Neural cell (in vitro differentiated cells): ENCODE measurements around the gene SLC23A3. TPM values are rescaled to one million over a fixed set of nuclear protein-coding genes. Genes with fewer than 3 reads are reported as not detected.

Source experiments
- H2AFZ ChIP-seq: fragments of 200-600, 300-800 bp; sonication (generic), shearing (Covaris generic); 2 replicates; pipeline ENCODE4 v1.6.0; 2014; ENCODE audit warnings: low read depth, mild to moderate bottlenecking, antibody characterized with exemption, low read length, moderate library complexity
- H3F3A ChIP-seq: fragments of 200-600 bp; shearing (Covaris generic); 2 replicates; pipeline ENCODE4 v1.6.1; 2016; ENCODE audit warnings: mild to moderate bottlenecking, moderate library complexity, mixed read lengths, antibody characterized with exemption, low read length; ENCODE audit not compliant: insufficient read depth, poor library complexity, severe bottlenecking
- H3K27ac ChIP-seq: fragments of 200-600, 300-800 bp; sonication (generic), shearing (Covaris generic); 2 replicates; pipeline ENCODE4 v1.5.1; 2014; ENCODE audit warnings: mild to moderate bottlenecking, low read length, moderate library complexity
- H3K27me3 ChIP-seq: fragments of 300-800, 200-600 bp; sonication (generic), shearing (Covaris generic); 2 replicates; pipeline ENCODE4 v1.6.0; 2014; ENCODE audit warnings: mild to moderate bottlenecking, low read depth, low read length, moderate library complexity; ENCODE audit not compliant: insufficient read depth
- H3K36me3 ChIP-seq: fragments of 300-800, 200-600 bp; sonication (generic), shearing (Covaris generic); 2 replicates; pipeline ENCODE4 v1.5.1; 2014; ENCODE audit warnings: mild to moderate bottlenecking, antibody characterized with exemption, low read length, moderate library complexity; ENCODE audit not compliant: insufficient read depth
- H3K4me2 ChIP-seq: fragments of 300-800, 200-600 bp; sonication (generic), shearing (Covaris generic); 2 replicates; pipeline ENCODE4 v1.6.0; 2014; ENCODE audit warnings: mild to moderate bottlenecking, low read length
- H3K4me3 ChIP-seq: fragments of 300-800, 200-600 bp; sonication (generic), shearing (Covaris generic); 2 replicates; pipeline ENCODE4 v1.5.1; 2014; ENCODE audit warnings: mild to moderate bottlenecking, low read length, moderate library complexity
- H3K79me2 ChIP-seq: fragments of 200-600 bp; shearing (Covaris generic); replicated peaks from 2 replicates; pipeline ENCODE4 v1.6.0; 2014; ENCODE audit warnings: mild to moderate bottlenecking, low read length, moderate library complexity; ENCODE audit not compliant: insufficient read depth
- H3K9ac ChIP-seq: fragments of 300-800, 200-600 bp; sonication (generic), shearing (Covaris generic); 2 replicates; pipeline ENCODE4 v1.6.1; 2016; ENCODE audit warnings: mild to moderate bottlenecking, low read length, mixed read lengths
- H3K9me2 ChIP-seq: fragments of 200-600 bp; shearing (Covaris generic); 2 replicates; pipeline ENCODE4 v1.6.1; 2016; ENCODE audit warnings: mild to moderate bottlenecking, low read length, mixed read lengths; ENCODE audit not compliant: insufficient read depth
- H3K9me3 ChIP-seq: fragments of 200-600, 300-800 bp; sonication (generic), shearing (Covaris generic); 2 replicates; pipeline ENCODE4 v1.6.1; 2016; ENCODE audit warnings: mild to moderate bottlenecking, mixed run types, low read length, moderate library complexity, mixed read lengths
- H4K20me1 ChIP-seq: fragments of 200-600 bp; shearing (Covaris generic); 2 replicates; pipeline ENCODE4 v1.6.1; 2016; ENCODE audit warnings: mild to moderate bottlenecking, mixed run types; ENCODE audit not compliant: insufficient read depth
- CTCF ChIP-seq: fragments of 450-650 bp; IDR thresholded peaks from 2 replicates; pipeline ENCODE4 v1.5.1; 2014; ENCODE audit warnings: antibody characterized with exemption, mild to moderate bottlenecking, moderate library complexity; ENCODE audit not compliant: poor library complexity, severe bottlenecking
- EP300 ChIP-seq: fragments of 450-650 bp; conservative IDR thresholded peaks from 2 replicates; pipeline ENCODE4 v1.6.1; 2014; ENCODE audit warnings: antibody characterized with exemption, mild to moderate bottlenecking, moderate library complexity; ENCODE audit not compliant: poor library complexity, severe bottlenecking
- EZH2 ChIP-seq: fragments of 200-600, 300-800 bp; shearing (Covaris generic), sonication (generic); IDR thresholded peaks from 2 replicates; pipeline ENCODE4 v1.6.1; 2014; ENCODE audit warnings: antibody characterized with exemption, low read length, borderline replicate concordance, mild to moderate bottlenecking; ENCODE audit not compliant: insufficient read depth, poor library complexity, severe bottlenecking
- MXI1 ChIP-seq: fragments of 450-650 bp; conservative IDR thresholded peaks from 2 replicates; pipeline ENCODE4 v1.6.1; 2014; ENCODE audit warnings: antibody characterized with exemption, mild to moderate bottlenecking; ENCODE audit not compliant: poor library complexity, severe bottlenecking
- POLR2AphosphoS5 ChIP-seq: IDR thresholded peaks from 2 replicates; pipeline ENCODE4 v1.6.1; 2012
- RAD21 ChIP-seq: fragments of 450-650 bp; conservative IDR thresholded peaks from 2 replicates; pipeline ENCODE4 v1.6.1; 2014; ENCODE audit warnings: antibody characterized with exemption, mild to moderate bottlenecking, moderate library complexity
- SMC3 ChIP-seq: fragments of 450-650 bp; conservative IDR thresholded peaks from 2 replicates; pipeline ENCODE4 v1.6.1; 2014; ENCODE audit warnings: antibody characterized with exemption, mild to moderate bottlenecking, moderate library complexity; ENCODE audit not compliant: poor library complexity
- TAF1 ChIP-seq: IDR thresholded peaks from 2 replicates; pipeline ENCODE4 v1.6.1; 2012; ENCODE audit warnings: low read depth
- polyA plus RNA-seq: library from polyadenylated mRNA; depleted of rRNA; stranded (reverse); fragments of >200 nt; gene quantifications from 2 replicates; pipeline ENCODE4 v1.2.3, GENCODE V29; 2014
- TF ChIP-seq, protein P1 (sequence below): IDR thresholded peaks from 2 replicates; pipeline ENCODE4 v1.6.1; 2012; ENCODE audit warnings: borderline replicate concordance

The SLC23A3 gene
- polyA plus RNA-seq, 1 donor from 2014 or later = 0.28 TPM

DNA sequence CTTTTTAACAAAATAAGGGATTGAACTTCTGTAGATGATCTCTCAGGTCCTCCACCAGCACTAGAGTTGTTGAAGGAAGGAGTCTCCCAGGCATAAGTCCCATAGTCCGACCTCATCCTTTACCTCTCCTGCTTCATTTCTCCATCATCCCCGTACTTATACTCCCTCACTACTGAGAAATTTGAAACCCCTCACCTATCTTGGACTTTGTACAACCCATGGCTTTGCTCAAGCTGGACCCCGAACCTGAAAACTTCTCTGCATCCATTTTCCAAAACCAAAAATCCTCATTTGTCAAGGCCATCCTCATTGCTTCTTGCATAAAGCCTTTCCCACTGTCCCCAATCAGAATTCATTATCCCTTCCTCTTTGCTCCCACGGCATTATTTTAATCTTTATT, 8.7 kb downstream of the SLC23A3 start:
- H3K27ac ChIP-seq = peak overlapping the region; percentile 78
- no peaks in the 10 kb centered on the region for H3K9me3 ChIP-seq
- peak overlapping the region; percentile 66 for H2AFZ ChIP-seq
- H3K9ac ChIP-seq = peak overlapping the region; percentile 81
- peak overlapping the region; percentile 41 for H3K4me2 ChIP-seq
- H3K36me3 ChIP-seq = no peaks in the 10 kb centered on the region
- H3K27me3 ChIP-seq = no peaks in the 10 kb centered on the region
- no peaks in the 10 kb centered on the region for H4K20me1 ChIP-seq
- no peaks in the 10 kb centered on the region for H3F3A ChIP-seq
- TF ChIP-seq POLR2AphosphoS5 (no peak), EZH2 (no peak), SMC3 (no peak), CTCF (no peak), EP300 (no peak), TAF1 (no peak), RAD21 (no peak), MXI1 (no peak)
- TF ChIP-seq, protein P1, sequence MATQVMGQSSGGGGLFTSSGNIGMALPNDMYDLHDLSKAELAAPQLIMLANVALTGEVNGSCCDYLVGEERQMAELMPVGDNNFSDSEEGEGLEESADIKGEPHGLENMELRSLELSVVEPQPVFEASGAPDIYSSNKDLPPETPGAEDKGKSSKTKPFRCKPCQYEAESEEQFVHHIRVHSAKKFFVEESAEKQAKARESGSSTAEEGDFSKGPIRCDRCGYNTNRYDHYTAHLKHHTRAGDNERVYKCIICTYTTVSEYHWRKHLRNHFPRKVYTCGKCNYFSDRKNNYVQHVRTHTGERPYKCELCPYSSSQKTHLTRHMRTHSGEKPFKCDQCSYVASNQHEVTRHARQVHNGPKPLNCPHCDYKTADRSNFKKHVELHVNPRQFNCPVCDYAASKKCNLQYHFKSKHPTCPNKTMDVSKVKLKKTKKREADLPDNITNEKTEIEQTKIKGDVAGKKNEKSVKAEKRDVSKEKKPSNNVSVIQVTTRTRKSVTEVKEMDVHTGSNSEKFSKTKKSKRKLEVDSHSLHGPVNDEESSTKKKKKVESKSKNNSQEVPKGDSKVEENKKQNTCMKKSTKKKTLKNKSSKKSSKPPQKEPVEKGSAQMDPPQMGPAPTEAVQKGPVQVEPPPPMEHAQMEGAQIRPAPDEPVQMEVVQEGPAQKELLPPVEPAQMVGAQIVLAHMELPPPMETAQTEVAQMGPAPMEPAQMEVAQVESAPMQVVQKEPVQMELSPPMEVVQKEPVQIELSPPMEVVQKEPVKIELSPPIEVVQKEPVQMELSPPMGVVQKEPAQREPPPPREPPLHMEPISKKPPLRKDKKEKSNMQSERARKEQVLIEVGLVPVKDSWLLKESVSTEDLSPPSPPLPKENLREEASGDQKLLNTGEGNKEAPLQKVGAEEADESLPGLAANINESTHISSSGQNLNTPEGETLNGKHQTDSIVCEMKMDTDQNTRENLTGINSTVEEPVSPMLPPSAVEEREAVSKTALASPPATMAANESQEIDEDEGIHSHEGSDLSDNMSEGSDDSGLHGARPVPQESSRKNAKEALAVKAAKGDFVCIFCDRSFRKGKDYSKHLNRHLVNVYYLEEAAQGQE = no peak
- H3K9me2 ChIP-seq = no peaks in the 10 kb centered on the region
- H3K79me2 ChIP-seq = no peaks in the 10 kb centered on the region
- peak overlapping the region; percentile 85 for H3K4me3 ChIP-seq

DNA sequence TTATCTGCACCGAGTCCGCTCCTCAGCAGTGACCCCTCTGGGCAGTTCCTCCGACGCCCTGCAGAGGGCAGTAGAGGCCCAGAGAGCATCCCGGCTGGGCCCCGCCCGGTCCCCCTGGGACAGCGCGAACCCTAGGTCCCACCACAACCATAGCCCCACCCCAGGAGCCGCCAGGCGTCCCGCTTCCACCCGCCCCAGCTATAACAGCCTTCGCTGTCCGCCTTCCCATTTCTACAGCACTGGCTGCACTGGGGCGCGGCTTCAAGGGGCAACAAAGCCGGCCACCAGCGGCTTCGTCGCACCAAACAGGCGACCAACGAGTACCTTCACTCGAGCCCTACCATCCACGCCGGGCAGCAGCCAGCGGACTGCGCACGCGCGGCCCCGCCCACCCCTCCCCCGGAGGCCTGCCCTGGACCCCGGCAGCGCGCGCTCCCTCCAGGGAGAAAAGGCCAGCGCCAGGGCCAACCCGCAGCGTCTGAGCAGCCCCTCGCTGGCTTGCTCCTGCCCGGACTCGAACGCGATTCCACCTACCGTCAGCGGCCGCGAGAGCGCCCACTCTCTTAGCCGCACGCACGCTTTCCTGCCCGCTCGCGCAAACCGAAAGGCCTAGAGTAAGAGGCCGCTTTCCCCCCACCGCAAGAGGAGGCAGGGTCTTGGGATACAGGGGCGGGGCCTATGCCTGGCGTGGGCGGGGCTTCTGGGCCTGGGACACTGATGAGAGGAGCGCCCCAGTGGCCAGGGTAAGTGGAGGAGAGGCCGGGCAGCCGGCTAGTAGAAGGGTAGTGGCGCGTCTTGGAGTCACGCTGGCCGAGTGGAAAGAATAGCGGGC, 9.4 kb downstream of the SLC23A3 start, which contains the start of gene NHEJ1:
NHEJ1 (minus strand) TSS at position 630 of the 832 bp plus-strand sequence. CDS start 2,453 bp downstream, outside the sequence.
- no peaks in the 10 kb centered on the region for H3K36me3 ChIP-seq
- peak within 1 kb of the TSS; percentile 66 for H2AFZ ChIP-seq
- no peaks in the 10 kb centered on the region for H3F3A ChIP-seq
- peak within 1 kb of the TSS; percentile 63 for H3K4me2 ChIP-seq
- H3K9me3 ChIP-seq = no peaks in the 10 kb centered on the region
- peak within 1 kb of the TSS; percentile 85 for H3K4me3 ChIP-seq
- TF ChIP-seq EZH2 (no peak), POLR2AphosphoS5 (peak; percentile 78), RAD21 (peak; percentile 82), TAF1 (peak; percentile 37), MXI1 (peak; percentile 76), SMC3 (peak; percentile 79), CTCF (peak; percentile 95), EP300 (peak; percentile 29)
- TF ChIP-seq, protein P1 = peak; percentile 60
- H3K27ac ChIP-seq = peak within 1 kb of the TSS; percentile 78
- peak within 1 kb of the TSS; percentile 81 for H3K9ac ChIP-seq
- H3K27me3 ChIP-seq = no peaks in the 10 kb centered on the region
- H4K20me1 ChIP-seq = no peaks in the 10 kb centered on the region
- H3K9me2 ChIP-seq = no peaks in the 10 kb centered on the region
- no peaks in the 10 kb centered on the region for H3K79me2 ChIP-seq
